HS-5 (cell line): ENCODE measurements around the gene RMI2.

Experiments used
- DNase-seq: peaks from one replicate; pipeline ENCODE4 v3.0.0-alpha.2; 2012; ENCODE audit warnings: low read depth

RMI2 gene

DNA sequence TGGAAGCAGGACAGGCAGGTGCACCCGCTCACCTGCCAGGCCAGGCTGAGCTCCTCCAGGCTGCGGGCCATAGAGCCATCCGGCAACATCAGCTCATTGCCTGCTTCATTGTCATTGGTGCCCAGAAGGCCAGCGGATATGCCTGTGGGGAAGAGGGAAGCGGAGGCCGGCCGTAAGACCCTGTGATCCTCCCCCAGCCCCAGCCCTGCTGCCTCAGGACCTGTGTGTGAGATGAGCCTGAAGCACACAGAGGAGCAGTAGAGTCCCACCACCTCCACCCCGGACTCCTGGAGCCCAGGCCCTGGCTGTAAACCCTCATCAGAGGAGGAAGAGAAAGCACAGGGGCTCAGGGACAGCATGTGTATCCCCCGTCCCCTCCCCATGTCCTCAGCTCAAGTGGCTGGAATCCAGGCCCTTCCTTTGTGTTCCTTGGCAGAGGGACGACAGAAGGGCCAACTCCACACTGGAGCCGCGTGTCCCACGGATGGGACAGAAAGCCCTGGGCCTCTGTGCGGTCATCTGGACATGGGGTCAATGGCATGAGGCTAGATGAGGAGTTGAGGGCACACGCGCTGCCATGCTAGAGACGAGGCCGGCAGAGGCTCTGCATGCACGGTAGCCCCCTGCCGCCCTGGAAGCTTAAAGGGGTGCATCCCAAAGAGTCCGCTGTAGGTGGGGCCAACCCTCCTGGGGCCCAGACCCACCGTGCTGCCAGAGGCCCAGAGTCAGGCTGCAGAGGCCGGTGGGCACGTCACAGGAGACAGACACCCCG, 39.1 kb downstream of the RMI2 start:
- no peak for DNase-seq

DNA sequence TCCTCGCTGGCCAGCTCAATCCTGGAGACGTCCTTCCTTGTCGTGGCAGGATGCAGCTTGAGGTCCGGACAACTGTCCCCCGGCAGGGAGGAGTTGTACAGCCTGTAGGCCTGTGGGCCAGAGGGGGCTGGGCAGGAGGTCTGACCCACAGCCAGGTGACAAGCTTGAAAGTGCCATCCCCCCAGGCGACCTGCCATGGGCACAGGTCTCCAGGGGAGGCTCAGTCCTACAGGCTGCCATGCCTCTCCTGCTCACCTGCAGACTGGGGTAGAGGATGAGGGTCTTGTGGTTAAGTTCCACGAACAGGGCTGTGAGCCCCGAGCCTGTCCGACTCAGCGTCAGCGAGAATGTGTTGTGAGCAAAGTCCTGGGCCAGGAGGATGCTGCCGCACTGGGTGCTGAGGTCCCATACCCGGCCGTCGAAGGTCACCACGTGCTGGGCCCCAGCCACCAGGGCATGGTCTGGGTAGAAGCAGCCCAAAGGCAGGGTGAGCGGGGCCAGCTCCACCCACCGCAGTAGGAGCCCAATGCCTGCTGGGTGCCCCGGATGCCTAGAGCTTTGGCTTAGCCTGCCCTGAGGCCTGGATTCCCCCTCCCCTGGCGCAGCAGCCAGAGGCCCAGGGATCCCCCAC, 39.8 kb downstream of the RMI2 start:
- DNase-seq = no peak

DNA sequence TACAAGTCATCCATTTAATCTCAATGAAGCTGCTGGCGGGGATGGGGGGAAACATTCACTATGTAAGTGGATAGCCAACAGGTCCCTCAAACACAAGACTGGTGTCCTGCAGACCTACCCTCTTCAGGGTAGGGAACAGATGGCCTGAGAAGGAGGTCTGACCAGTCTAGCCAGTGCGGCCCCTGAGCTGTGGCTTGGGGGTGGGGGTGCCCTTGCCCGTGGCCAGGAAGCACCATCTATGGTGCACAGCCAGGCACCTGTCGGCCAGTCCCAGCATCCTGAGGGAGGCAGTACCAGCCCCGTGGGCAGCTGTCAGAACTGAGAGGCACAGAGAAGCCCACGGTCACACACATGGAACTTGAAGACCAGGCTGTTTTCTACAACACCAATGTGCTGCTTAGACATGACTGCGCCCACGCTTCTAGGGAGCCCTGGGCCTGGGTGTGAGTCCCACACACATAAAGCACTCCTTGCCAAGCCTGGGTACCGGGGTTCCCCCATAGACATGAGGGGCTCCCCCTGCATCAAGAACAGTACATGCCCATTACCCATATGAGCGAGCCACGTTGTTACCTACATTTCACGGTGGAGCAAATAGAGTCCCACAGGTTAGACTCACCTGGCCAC, 40.9 kb downstream of the RMI2 start:
- DNase-seq = no peak

DNA sequence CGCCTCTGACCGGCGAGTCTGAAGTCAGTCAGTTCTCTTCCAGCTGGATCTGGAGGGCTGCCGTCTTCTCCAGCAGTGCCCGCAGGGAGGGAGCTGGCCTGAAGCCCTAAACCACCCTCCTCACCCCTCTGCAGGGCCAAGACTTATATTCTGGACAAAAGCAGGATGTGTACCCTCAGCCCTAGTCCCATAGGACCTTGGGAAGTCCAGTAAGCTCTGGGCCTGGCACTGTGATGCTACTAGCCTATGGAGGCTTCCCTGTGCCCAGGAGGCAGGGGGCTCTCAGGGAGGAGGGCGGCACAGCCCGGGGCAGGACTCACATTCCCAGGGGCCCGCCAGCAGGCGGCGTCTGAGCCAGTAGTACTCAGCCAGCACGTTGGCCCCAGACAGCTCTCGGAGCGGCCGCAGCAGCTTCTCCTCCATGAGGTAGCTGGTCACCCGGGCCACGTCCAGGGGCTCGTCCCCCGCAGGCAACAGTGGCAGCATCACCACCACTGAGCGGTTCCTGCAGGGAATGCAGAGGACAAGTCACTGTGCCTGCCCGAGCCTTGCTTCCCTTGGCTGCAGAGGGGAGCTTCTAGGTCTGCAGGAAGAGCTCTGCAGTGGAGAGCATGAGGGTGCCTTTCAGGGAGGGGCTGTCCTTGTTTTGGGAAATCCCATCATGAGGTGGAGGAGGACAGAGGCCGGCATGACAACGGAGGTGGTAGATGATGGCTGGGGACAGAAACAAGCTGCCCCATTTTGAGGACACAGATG, 41.7 kb downstream of the RMI2 start:
- DNase-seq = no peak

DNA sequence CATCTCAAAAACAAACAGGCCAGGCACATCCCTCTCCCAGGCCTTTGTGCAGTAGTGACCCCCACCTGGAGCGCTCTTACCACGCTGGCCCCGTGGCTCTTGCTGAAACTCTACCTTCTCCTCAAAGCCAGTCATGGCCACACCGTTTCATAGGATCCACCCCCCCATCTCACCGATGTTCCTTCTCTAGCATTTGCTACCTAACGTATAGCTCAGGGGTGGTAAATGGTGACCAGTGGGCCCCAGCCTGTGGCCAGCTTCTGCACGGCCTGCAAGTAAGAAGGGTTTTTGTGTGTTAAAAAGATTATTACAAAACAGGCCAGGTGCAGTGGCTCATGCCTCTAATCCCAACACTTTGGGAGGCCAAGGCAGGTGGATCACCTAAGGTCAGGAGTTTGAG, 43.8 kb downstream of the RMI2 start:
- no peak for DNase-seq

DNA sequence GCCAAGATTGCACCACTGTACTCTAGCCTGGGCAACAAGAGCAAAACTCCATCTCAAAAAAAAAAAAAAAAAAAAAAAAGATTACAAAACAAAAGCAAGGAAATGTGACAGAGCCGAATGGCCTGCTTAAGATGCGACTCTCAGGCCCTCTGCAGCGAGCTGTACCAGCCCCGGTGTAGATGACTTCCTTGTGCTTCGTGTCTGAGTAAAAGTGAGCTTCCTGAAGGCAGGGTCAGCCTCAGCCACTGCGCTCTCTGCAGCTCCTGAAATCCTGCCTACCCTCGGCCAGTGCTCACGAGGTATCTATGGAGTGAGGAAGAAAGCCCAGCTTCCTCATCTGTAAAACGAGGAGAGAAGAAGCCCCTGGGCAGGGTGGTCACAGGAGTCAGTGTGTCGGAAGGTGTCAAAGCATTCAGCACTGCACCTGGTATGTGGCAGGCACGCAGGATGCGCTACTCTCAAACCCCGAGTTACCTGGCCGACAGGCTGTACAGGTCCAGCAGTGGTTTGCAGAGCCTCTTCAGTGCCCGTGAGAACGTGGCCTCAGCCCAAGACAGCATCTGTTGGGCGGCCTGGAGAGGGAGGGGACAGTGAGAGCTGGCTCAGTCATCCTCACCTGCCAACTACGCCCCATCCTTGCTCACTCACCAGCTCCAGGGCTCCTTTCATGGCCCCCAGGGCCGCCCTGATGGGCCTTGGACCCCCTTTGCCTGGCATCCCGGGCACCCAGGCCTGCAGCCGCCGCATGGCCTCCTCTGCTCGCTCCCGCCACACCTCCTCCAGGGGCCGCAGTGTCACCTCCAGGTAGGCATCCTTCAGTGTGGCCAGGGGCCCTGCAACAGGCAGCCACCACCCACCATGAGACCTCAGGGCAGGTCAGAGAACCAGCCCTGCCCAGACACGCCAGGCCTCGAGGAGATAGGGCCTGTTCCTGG, 44.6 kb downstream of the RMI2 start:
- no peak for DNase-seq

DNA sequence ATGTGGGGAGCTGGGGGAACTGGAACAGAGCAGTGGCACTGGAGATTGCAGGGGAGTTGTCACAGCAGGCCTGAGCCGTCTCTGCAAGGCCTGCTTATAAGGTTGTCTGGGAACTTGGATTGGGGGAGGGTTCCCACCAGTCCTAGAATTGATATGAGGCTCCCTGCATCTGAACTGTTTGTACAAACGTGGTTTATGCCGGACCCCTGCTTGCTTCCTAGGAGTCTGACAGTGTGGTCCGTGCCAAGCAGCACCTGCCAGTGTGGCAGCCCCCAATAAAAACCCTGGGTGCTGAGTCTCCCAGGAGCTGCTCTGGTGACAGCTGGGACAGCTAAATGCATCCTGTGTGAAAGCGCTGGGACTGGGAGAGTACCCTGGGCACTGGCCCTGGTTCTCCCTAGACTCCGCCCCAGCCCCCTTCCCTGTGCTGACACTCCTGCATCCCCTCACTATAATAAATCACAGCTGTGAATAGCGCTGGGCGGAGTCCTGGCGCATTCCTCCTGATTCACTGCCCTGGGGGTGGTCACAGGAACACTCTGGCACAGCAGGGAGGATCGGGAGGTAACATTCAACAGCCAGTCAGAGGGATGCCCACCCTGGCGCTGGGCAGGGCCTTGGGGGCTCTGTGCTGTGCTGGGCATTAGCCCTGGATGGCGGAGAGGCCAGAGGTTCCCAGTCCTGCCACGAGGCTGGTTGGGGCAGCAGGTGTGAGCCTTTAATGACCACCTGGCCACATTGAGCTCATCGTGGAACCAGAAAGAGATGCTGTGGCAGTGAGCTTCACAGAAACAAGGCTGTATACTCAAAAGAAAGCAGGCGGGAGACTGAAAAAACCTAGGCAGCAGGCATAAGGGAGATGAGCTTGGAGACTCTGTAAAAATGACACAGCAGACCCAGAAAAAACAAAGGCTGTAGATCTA, 45.6 kb downstream of the RMI2 start:
- no peak for DNase-seq

DNA sequence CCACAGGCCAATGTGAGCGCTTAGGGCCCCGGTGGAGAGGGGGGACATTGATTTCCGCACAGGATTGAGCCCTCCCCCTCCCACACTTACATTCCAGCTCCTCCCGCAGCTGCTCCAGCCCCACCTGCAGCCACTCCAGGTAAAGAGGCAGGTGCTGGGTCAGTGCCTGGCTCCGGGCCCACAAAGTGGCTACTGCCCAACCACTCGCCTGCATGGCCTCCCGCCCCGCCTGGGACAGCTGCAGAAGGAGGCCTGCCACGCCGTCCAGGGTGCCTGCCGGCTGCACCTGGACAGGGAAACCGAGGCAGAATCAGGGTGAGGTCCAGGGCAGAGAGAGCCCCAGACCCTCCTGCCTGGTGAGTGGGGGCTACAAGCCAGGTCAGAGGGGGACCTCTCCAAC, 46.3 kb downstream of the RMI2 start:
- DNase-seq = no peak

DNA sequence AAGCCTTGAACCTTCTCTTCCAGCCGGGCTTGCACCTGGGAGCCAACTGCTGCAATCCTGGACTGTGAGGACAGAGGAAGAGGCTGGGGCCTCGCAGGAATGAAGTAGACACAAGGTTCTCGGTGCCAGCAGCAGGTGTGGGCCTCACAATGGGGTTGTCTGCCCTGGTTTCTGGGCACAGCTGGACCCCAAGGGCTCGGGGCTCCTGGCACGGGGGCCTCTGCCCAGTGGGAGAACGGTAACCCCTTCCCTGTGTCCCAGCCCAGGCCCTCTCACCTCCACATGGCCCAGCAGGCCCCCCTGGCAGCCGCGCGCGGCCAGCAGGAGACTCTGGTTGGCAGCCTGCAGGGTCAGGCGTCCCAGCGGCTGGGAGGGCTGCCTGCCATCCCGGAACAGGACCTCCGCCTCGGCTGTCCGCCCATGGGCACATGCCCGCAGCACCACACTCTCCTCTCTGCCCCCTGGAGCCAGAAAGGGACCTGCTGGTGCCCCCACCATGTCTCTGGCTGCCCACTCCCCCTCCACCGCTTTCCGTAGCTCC, 46.9 kb downstream of the RMI2 start:
- DNase-seq = no peak

DNA sequence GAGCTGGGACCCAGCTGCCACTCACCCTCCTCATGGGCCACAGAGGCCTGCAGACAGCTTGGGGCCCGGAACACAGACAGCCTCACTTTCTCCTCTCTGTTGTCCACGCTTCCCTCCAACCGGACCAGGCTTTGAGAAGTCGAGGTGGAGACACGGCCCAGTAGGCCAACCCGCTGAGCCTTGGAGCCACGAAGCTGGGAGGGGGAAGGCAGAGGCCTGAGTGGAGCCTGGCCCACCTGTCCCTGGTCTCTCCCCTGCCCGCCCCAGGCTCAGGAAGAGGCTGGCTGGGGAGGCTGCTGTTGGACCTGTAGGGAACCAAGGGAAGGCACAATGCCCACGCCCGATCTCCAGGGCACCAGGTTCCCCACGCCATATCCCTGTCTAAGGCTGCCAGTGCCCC, 48.1 kb downstream of the RMI2 start:
- no peak for DNase-seq

DNA sequence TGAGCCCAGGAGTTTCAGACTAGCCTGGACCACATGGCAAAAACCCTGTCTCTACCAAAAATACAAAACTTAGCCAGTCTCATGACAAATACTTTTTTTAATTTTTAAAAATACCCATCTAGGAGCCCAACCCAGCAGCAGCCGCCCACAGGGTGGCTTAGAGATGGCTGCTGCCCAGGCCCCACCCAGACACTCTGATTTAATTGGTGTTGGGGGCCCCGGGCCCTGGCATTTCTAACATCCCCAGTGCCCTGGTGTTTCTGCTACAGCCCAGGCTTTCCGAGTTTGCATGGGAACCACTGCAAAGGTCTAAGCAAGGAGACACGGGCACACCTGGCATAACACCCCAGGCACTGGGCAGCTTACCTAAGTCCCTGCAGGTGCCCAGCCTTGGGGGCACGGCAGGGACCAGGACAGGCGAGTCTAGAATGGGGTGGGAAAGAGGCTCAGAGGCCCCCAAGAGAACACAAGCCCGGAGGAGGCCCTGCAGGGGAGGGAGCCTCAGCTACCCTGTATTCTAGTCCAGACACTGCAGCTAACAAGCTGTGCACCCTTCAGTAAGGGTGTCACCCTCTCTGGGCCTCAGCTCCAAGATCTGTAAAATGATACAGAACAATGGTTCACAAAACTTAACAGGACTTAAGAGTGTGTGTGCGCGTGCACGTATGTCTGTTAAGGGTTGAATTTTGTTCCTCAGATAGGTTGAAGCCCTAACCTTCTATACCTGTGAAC, 48.8 kb downstream of the RMI2 start:
- DNase-seq = no peak

DNA sequence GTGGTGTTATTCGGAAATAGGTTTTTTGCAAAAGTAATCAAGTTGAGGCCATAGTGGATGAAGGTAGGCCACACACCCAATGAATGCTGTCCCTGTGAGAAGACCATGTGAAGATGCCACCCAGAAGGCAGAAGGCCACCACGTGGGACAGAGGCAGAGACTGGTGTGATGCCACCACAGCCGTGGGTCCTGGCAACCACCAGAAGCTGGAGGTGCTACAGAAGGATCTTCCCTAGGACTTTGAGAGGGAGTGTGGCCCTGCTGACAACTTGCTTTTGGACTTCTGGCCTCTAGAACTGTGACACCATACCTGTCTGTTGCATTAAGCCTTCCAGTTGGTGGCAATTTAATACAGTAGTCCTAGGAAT, 49.3 kb downstream of the RMI2 start:
- DNase-seq = no peak

DNA sequence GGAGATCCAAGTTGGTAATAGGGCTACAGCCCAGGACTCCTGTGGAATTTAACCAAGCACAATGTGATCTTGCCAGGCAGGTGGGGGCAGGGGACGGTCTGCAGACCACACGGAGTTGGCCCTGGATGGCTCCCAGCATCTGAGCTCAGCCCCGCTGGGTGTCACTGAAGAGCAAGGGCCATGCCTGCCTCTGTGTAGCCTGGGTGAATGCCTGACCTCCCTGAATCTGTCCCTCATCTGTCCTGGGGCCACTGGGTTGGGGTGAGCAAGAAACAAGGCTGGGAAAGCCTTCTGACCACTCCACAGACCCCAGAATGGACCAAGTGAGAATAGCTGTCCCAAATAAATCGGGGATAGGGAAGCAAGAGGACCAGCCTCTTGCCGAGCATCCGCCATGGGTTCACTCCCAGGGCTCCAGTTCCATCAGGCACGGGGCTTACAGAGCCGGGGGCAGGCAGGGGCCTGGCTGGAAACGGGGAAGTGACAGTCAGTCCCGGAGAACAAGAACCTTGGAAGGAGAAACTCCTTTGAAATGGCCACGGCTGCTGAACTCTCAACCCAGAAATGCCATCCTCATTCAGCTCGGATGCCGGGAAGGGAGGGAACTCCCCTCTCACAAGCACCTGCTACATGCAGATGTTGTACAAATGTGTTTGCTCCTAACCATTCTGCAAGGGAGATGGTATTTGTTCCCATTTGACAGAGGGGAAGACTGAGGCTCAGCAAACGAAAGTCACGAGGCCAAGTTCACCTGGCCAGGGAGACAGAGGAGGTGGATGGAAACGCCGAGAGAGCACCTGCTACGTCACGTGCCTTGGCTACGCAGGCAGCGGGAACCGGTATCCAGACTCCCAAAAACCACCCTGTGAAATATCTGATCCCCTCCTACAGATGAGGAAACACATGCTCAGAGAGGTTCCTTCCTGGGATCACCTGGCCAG, 50.0 kb downstream of the RMI2 start:
- DNase-seq = no peak

DNA sequence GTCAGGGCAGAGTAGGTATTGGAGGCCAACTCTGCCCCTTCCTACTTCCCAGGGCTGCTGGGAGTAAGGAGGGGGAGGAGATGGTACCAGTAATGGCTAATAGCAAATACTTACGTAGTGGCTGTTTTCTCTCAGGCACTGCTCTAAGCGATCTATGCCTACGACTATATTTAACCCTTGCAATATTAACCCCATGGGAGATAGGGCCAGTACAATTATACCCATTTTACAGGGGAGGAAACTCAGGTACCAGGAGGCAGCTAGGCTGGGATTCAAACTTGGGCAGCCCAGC, 50.6 kb downstream of the RMI2 start:
- DNase-seq = no peak

DNA sequence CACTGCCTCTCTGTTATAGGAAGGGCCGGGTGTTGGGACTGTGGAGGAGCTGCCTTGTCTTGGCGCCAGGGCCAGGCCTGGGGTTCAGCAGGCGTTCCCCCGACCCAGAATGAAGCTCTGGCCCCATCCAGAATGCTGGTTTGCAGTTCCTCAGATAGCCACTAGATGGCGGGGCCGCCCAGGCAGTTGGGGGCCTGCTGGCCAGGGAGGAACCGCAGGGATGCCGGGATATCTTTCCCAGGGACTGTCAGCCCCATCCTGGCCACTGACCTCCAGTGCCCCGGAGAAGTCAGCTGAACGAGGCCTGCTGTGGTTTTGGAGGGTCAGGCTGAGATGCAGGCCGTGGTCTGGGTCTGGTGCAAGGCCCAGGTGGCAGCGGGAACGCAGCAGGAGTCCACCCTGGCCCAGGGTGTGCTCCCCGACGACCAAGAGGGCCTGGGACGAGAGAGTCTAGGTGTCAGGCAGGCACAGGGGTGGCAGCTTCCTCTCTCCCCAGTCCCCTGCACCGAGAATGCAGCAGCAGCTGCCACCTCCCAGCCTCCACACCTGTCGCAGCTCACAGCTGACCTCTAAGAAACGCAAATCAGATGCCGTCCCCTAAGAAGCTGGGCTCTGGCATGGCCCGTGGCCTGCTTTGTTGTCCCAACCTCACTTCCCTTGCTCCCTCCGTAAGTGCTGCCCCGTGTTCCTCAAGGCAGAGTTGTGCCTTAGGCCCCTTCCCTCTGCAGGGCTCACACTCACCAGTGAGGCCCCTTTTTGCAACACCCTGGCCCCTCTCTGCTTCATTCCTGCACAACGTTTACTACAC, 51.2 kb downstream of the RMI2 start:
- no peak for DNase-seq

DNA sequence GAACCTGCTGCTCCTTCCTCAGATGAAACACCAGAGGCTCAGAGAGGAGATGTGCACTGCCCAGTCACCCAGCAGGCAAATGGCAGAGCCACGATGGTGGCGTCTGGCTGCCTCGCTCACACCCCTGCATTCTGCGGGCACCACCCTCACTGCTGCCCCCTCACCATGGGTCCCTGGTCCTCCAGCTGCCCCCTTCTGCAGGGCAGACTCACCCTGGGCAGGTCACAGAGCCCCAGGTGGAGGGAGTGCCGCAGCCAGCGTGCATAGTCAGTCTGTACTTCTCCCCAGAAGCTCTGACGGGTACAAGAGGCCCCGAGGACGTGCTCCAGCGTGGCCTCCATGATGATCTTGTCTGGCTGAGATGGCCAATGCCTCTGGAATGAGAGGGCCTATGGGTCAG, 52.9 kb downstream of the RMI2 start:
- no peak for DNase-seq

DNA sequence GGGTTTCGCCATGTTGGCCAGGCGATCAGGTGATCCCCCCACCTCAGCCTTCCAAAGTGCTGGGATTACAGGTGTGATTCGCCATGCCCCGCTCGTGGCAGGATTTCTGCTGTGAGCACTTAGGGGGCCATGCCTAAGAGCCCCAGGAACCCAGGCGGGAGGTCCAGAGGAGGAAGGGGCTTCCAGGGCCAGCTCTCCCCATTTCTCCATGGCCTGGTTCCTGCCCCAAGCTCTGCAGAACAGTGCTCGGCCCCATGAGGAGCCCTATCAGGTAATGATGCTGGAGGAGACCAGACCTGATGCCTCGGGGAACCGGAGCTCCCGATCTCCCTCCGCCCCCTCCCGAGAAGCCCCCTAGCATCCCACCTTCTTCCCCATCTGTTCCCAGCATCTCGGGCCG, 53.6 kb downstream of the RMI2 start:
- DNase-seq = no peak

DNA sequence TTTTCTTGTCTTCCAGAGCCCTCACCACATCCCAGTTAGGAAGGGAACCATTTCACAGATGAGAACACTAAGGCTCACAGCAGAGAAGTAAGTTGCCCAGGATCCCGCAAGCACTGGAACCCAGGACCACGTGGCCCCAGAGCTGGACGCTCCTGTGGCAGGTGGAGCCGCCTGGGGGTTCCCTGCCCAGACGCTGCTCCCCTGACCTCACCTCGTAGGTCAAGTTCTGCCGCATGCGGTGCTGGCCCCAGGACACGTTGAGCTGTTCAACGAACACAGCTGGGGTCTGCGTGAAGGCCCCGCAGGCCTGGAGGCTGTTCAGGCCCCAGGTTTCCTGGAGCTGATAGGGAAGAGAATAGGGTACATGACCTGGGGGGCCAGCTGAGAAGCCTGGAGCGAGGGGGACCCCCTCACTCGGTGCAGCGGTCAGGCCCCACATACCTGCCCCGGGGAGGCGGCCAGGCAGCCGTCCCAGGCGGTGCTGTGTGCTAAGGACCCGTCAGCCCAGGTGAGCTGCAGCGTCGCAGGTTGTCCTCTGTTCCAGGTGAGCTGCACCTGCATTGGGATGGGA, 54.1 kb downstream of the RMI2 start:
- no peak for DNase-seq
